Tongue (tissue), 2 donors: ENCODE measurements around the gene ZSCAN5A. TPM values are rescaled to one million over a fixed set of nuclear protein-coding genes. Genes with fewer than 3 reads are reported as not detected.
"Not testable (repeated sequence)": the region's sequence is repeated elsewhere in the genome, so short reads cannot be mapped to it uniquely, and the experiment has no call there.

Source experiments
- DNase-seq: peaks from one replicate; pipeline ENCODE4 v3.0.0-alpha.2; 2015
- total RNA-seq: library from RNA; depleted of rRNA; stranded (reverse); fragments of >200 nt; gene quantifications from one replicate; pipeline ENCODE4 v1.2.3, GENCODE V29; 2014

The ZSCAN5A gene
- total RNA-seq: 1.8 TPM

DNA sequence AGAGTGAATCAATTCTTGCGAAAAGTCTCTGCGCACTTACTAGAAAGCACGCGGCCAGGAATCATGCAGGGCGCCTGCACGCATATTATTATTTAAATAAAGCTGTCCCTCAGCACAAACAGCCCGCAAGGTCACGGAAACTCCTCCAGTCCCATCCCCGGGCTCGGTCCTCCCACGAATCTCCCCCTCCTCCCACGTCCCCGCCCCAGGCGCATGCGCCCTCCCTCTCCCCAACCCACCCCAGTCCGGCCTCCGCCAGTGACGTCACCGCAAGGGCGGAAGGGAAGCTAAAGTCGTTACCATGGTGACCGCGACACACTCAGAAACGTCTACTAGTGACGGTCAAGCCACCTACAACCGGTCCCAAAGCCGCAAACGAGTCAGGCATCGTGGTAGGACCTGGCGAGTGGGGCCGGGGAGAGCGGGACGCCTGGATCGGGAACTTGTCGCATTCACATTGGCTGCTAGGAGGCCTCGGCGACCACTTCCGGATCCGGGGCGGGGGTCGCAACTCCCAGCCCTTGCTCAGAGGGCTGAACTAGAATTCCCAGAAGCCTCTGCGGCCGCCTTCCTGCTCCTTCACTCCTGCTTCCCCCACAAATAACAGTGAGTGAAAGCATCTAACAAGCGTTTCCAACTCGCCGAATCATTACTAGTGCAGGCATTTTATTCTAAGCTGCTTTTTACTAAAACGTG is at the start of gene ZSCAN5A:
Gene ZSCAN5A, minus strand, starts transcription at position 459 of the 696 bp plus-strand sequence. CDS start 89,793 bp downstream, outside the sequence.
- peak; percentile 99 for DNase-seq

- no peak for DNase-seq
Observed at GRCh38 chr19:56360841-56361240, 46.2 kb upstream of the ZSCAN5A start.

DNA sequence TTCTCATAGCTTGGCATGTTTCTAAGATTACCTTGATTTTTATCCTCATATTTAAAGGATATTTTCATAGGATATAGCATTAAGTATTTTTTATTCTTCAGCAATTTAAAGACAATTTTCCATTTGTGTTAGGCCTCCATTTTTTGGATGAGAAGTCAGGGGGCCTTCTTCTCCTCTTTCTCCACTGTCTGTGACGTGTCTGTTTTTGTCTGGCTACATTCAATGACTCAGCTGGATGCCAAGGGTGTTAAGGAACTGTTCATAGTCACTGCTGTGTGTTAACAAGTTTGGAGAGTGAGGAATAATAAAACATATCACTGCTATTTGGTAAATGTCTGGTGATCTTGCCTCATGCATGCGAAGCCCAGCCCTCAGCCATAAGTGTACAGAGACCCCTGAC is 42.3 kb upstream of the ZSCAN5A start:
- no peak for DNase-seq

DNA sequence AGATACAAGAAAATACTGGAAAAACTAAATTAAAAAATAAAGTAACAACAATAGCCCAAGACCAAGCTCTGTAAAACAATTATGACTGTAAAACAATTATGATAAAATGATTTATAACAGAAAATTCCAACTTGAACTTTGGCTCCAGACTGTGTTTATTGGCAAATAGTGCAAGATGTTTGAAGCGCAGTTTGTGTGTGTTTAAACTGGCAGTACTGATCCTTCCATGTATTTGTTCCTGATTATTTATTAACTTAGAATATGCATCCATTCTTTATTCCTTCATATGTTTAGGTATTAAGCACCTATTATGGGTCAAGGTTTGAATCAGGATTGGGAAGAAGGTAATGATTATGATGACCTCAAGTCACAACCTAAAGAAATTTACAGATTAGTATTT is 40.9 kb upstream of the ZSCAN5A start:
- DNase-seq: no peak

- DNase-seq: no peak
Observed at GRCh38 chr19:56351208-56351607, 36.6 kb upstream of the ZSCAN5A start.

DNA sequence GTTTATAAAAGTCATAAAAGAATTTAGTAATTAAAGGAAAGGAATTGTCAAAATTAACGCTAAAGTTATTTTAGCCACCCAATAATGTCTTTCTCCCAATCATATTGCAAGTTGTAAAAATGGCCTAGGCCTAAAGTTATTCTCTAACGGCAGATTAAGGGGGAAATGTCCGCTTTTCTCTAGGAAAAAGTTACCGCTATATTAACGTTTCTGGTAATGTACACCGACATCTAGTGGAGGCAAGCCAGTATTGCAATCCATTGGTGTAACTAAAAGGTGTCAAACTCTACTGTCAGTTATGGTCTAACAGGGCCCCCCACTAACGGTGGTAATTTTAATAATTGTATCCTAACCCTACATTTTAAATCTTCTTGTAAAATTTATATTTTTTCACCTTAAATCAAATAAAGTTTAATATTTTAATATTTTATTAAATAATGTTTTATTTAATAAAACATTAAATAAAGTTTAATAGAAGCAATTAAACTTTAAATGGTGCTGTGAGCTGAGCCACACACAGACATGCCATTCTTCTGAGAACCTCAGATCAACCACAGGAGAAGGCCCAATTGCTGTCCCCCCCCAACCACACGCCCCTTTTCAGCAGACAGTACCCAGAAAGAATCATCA is 35.9 kb upstream of the ZSCAN5A start:
- DNase-seq: peak; percentile 77

- no peak for DNase-seq
Observed at GRCh38 chr19:56348289-56348877, 33.7 kb upstream of the ZSCAN5A start.

GRCh38 chr19:56347163-56347778 is 32.6 kb upstream of the ZSCAN5A start:
- DNase-seq: no peak

- DNase-seq: no peak
Observed at GRCh38 chr19:56341948-56342347, 27.3 kb upstream of the ZSCAN5A start.

- DNase-seq: not testable (repeated sequence)
Observed at GRCh38 chr19:56339031-56339430, 24.4 kb upstream of the ZSCAN5A start.

DNA sequence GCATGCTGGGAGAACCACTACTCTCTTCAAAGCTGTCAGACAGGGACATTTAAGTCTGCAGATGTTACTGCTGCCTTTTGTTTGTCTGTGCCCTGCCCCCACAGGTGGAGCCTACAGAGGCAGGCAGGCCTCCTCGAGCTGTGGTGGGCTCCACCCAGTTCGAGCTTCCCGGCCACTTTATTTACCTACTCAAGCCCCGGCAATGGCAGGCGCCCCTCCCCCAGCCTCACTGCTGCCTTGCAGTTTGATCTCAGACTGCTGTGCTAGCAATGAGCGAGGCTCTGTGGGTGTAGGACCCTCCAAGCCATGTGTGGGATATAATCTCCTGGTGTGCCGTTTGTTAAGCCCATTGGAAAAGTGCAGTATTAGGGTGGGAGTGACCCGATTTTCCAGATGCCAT is 22.4 kb upstream of the ZSCAN5A start:
- not testable (repeated sequence) for DNase-seq

DNA sequence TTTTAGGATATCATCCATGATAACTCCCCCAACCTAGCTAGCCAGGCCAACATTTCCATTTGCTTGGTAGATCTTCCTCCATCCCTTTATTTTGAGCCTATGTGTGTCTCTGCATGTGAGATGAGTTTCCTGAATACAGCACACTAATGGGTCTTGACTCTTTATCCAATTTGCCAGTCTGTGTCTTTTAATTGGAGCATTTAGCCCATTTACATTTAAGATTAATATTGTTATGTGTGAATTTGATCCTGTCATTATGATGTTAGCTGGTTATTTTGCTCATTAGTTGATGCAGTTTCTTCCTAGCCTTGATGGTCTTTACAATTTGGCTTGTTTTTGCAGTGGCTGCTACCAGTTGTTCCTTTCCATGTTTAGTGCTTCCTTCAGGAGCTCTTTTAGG is 20.7 kb upstream of the ZSCAN5A start:
- DNase-seq: not testable (repeated sequence)

- DNase-seq: peak; percentile 28
Observed at GRCh38 chr19:56333506-56333905, 18.9 kb upstream of the ZSCAN5A start.

DNA sequence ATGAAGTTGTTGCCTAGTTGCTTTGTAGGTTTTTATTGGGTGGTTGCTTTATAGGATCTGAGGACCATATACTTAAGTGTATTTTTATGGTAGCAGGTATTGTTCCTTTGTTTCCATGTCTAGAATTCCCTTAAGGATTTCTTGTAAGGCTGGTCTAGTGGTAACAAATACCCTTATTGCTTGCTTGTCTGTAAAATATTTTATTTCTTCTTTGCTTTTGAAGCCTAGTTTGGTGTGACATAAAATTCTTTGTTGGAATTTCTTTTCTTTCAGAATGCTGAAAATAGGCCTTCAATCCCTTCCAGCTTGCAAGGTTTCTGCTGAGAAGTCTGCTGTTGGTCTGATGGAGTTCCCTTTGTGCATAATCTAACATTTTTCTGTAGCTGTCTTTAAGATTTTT is 18.1 kb upstream of the ZSCAN5A start:
- no peak for DNase-seq

DNA sequence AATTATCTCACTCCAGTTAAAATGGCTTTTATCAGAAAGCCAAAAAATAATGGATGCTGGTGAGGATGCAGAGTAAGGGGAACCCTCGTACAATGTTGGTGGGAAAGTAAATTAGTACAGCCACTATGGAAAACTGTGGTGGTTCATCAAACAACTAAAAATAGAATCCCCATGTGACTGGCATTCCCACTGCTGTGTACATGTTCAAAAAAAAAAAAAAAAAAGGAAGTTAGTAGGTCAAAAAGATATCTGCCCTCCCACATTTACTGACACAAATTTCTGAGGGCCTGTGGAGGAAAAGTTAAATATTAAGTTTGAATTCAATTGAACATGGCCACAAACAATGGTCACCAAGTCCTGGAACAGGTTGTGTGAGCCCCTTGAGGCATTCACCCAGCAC is 9.8 kb upstream of the ZSCAN5A start:
- no peak for DNase-seq

DNA sequence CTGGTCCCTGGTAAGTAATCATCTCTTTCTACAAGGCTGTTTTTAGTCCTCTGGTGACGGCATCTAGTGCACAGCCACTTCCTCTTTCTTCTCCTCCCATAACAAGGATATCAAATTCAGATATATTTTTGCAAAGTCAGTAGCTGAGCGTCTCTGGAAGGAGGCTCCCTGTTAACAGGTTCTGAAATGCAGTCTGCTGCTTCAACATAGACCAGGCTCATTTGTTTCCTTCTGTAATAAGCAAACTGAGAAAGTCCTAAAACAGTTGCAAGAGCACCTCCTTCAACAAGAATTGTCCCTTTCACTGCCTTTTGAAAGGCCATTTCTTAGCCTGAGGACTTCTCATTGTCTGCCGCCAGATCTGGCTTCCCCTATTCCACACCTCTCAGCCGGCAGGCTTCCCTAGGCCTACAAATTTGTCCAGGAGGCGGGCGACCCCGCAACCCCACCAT is 7.4 kb upstream of the ZSCAN5A start:
- DNase-seq: no peak

DNA sequence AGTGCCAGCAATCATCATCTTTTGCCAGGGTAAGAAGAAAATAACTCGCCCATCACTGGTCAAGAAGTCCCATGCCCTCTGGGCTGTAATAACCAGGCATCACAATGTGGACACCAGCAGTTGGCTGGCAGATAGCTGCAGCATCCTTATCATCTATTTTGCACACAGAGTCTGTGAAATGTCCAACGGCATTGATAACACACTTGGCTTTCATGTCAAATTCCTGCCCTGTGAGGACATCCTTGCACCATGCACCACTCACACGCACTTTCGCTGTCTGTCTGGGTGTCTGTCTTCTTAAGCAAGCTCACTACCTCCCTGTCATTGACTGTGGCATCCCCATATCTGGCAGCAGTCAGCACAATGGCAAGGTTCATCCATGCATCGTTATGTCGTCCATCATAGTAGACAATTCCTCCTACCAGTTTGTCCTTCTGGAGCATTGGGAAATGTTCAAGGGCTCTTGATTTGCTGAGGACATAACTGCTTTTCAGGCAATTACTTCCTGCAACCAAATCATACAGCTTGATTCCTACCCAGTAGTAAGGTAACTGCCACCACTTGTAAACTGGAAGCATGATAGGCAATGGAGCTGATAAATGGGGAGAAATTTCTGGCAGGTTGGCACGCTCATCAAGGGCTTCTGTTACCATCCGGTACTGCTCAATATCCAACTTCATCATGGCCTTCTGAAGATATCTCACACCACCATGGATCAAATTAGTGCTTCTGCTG is 6.8 kb upstream of the ZSCAN5A start:
- DNase-seq: no peak

DNA sequence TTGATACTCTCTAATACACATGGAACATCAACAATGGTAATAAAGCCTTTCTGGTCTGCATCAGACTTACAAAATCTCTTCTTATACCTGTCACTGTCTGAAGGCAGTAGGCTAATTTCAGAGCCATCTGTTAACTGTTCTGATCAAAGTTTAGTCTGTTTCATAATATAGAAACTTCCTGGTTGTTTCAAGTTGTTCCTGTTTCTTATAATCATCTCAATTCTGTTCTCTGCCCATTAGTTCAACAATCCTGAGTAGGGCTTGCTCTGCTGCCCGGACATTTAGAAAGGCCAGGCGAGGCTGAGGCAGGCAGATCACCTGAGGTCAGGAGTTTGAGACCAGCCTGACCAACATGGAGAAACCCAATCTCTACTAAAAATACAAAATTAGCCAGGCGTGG is 5.4 kb upstream of the ZSCAN5A start:
- DNase-seq: no peak

- no peak for DNase-seq
Observed at GRCh38 chr19:56317749-56318148, 3.1 kb upstream of the ZSCAN5A start.

DNA sequence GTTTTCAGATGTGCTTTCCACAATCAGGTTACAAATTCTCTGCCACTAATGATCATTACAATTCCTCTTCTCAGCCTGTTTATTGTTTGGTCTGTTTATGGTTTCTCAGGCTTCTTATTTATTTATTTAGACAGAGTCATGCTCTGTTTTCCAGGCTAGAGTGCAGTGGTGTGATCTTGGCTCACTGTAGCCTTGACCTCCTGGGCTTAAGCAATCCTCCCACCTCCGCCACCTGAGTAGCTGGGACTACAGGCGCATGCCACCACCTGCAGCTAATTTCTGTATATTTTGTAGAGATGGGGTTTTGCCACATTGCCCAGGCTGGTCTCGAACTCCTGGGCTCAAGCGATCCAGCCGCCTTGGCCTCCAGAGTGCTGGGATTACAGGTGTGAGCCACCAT is 2.1 kb upstream of the ZSCAN5A start:
- no peak for DNase-seq

DNA sequence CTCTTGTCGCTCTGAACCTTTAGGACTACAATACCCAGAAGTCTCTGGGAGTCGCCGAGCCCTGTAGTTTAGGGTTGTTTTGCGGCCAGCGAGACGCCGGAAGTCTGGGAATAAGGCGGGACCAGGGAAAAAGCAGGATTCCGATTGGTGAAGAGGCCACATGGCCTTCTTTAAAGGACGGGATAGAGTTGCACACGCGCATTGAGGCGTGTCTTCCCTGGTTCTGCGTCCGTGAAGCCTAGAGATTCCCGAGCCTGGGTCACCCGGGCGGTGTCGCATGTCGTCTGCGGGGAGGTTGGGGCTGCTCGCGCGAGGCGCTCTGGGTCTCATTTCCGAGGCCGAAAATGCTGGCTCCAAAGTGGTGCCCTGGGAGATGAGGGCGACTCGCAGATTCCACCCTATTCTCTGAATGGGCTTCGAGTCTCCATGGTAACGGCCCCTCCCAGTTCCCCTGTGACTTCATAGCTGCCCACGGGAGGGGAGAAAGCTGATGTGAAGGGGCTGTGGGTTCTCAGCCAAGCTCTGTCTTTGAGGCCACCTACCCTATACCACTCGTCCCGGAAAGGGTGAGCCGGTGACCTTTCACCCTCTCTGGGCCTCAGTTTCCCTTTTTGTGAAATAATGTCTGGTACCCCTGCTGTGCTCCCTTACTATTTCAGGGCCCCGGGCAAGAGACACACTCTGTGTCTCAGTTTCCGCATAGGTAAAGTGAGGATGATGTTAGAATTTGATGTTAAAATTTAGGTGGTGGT is 614 bp upstream of the ZSCAN5A start:
- peak; percentile 99 for DNase-seq

- no peak for DNase-seq
Observed at GRCh38 chr19:56314018-56314380, 640 bp downstream of the ZSCAN5A start.
